Common myeloid progenitor, CD34-positive (primary cell): ENCODE measurements around the gene RHOC.

Experiments used
- CTCF ChIA-PET: fragments of 350-600 bp; sonication (Branson Sonifier 250); formaldehyde crosslinking; loops from one replicate; lab custom pipeline; 2021; ENCODE audit warnings: antibody characterized with exemption; lab: Charles Lee
- POLR2A ChIA-PET: fragments of 350-600 bp; sonication (Branson Sonifier 250); formaldehyde crosslinking; loops from one replicate; lab custom pipeline; 2021; ENCODE audit warnings: antibody characterized with exemption; lab: Charles Lee
- DNase-seq, 3 donors: peaks; one replicate each; pipeline versions ENCODE4 v3.0.0 to v3.0.0-alpha.2; 2013
- H3K27ac ChIP-seq, 2 experiments: 1 replicate in 1 of 2; 2 replicates in 1 of 2; pipeline ENCODE4 v1.7.0; 2013; ENCODE audit warnings: inconsistent platforms in 2 of 2, low read length in 2 of 2, mild to moderate bottlenecking in 2 of 2, low read depth in 1 of 2, moderate library complexity in 1 of 2; ENCODE audit not compliant: severe bottlenecking in 2 of 2, insufficient read depth in 1 of 2, poor library complexity in 1 of 2
- H3K27me3 ChIP-seq, 5 experiments: replicated peaks in 2 of 5; 1 replicate in 3 of 5; 2 replicates in 2 of 5; pipeline versions ENCODE4 v1.6.1 to v1.7.0; 2013; ENCODE audit warnings: low read length in 4 of 5, mild to moderate bottlenecking in 2 of 5, moderate library complexity in 2 of 5, inconsistent platforms in 1 of 5; ENCODE audit not compliant: insufficient read depth in 5 of 5, control insufficient read depth in 4 of 5
- H3K36me3 ChIP-seq, 4 experiments: 1 replicate in 2 of 4; 2 replicates in 2 of 4; pipeline versions ENCODE4 v1.6.1 to v1.7.0; 2013; ENCODE audit warnings: low read length in 3 of 4, control low read depth in 1 of 4, mild to moderate bottlenecking in 1 of 4; ENCODE audit not compliant: control insufficient read depth in 4 of 4, insufficient read depth in 4 of 4
- H3K4me1 ChIP-seq, 4 experiments: 1 replicate in 3 of 4; 2 replicates in 1 of 4; pipeline versions ENCODE4 v1.6.1 to v1.7.1; 2013; ENCODE audit warnings: low read length in 3 of 4, mild to moderate bottlenecking in 3 of 4, control low read depth in 1 of 4, inconsistent platforms in 1 of 4, moderate library complexity in 1 of 4; ENCODE audit not compliant: control insufficient read depth in 4 of 4, insufficient read depth in 4 of 4; ENCODE audit errors: control extremely low read depth in 1 of 4
- H3K4me3 ChIP-seq, 7 experiments: 1 replicate in 4 of 7; 2 replicates in 3 of 7; pipeline versions ENCODE4 v1.5.1 to v1.7.0; 2013; ENCODE audit warnings: mild to moderate bottlenecking in 7 of 7, low read length in 6 of 7, moderate library complexity in 6 of 7, inconsistent platforms in 2 of 7, low read depth in 2 of 7, control low read depth in 1 of 7; ENCODE audit not compliant: insufficient read depth in 4 of 7, control insufficient read depth in 1 of 7; ENCODE audit errors: extremely low read depth in 1 of 7
- H3K9me3 ChIP-seq, 5 experiments: 1 replicate in 4 of 5; 2 replicates in 1 of 5; pipeline versions ENCODE4 v1.6.1 to v1.7.1; 2013; ENCODE audit warnings: low read length in 4 of 5, mild to moderate bottlenecking in 2 of 5, inconsistent platforms in 1 of 5, low read depth in 1 of 5, moderate library complexity in 1 of 5; ENCODE audit not compliant: control insufficient read depth in 4 of 5, insufficient read depth in 2 of 5; ENCODE audit errors: control extremely low read depth in 1 of 5
- WGBS: methylation state at CpG from one replicate; pipeline ENCODE4 v1.1.5; 2013; ENCODE audit not compliant: insufficient coverage; 5-methylcytosine and 5-hydroxymethylcytosine counted together

RHOC gene

GRCh38 chr1:112699425-112700144 is 7.3 kb downstream of the RHOC start:
- Histone ChIP-seq H3K27ac (peak overlapping the region; percentile 61 to 88), H3K4me3 (peak overlapping the region in 2 of 7 experiments; percentile 14 to 19), H3K36me3 (peaks cover 3 to 56% (median 41%) of the 10 kb centered on the region in 4 experiments), H3K4me1 (peaks cover 8 to 45% (median 36%) of the 10 kb centered on the region in 4 experiments), H3K27me3 (no peaks in the 10 kb centered on the region), H3K9me3 (no peaks in the 10 kb centered on the region)
- 87% methylated on average over 10 of the region's 13 CpGs for WGBS
- DNase-seq, result no peak
- CTCF ChIA-PET, result interaction anchor here (0.8 to 3.0 kb wide), 6 partner anchors 10 to 26 kb away, joined by 3 to 28 read pairs (median 10); partner anchors contain the start of genes MOV10 and PPM1J
- POLR2A ChIA-PET, result interaction anchor here (1.2 to 1.4 kb wide), 2 partner anchors 25 kb away, joined by 3 to 4 read pairs; partner anchors contain the start of gene MOV10

- POLR2A ChIA-PET, result interaction anchor here (1.4 kb wide), 1 partner anchor 24 kb away, joined by 3 read pairs; the partner anchor contains the start of gene MOV10
- Histone ChIP-seq H3K27me3 (no peaks in the 10 kb centered on the region), H3K4me3 (no peak overlapping the region), H3K4me1 (peaks cover 8 to 37% (median 32%) of the 10 kb centered on the region in 4 experiments), H3K9me3 (no peaks in the 10 kb centered on the region), H3K36me3 (peaks cover 3 to 65% (median 46%) of the 10 kb centered on the region in 4 experiments), H3K27ac (peak overlapping the region in 1 of 2 experiments; percentile 88)
- DNase-seq, result no peak
- CTCF ChIA-PET, result interaction anchor here (0.8 to 3.0 kb wide), 6 partner anchors 9 to 25 kb away, joined by 3 to 28 read pairs (median 10); partner anchors contain the start of genes MOV10 and PPM1J
- 93% methylated on average over 15 of the region's 17 CpGs for WGBS
These were observed 8.3 kb downstream of the RHOC start for GRCh38 chr1:112698366-112699310.

- H3K4me1 ChIP-seq, result peaks cover 8 to 35% (median 32%) of the 10 kb centered on the region in 4 experiments
These were observed 9.1 kb downstream of the RHOC start for GRCh38 chr1:112697781-112698201.

GRCh38 chr1:112696578-112697314 is 10.2 kb downstream of the RHOC start:
- H3K4me1 ChIP-seq, result peaks cover 6 to 31% (median 25%) of the 10 kb centered on the region in 4 experiments
- H3K27ac ChIP-seq, result no peak overlapping the region
- DNase-seq, result no peak
- ChIA-PET CTCF (interaction anchor here (0.5 kb wide), 1 partner anchor 144 kb away, joined by 3 read pairs; no protein-coding TSS in a partner anchor), POLR2A (interaction anchor here (0.6 kb wide), 1 partner anchor 71 kb away, joined by 4 read pairs; no protein-coding TSS in a partner anchor)
- H3K27me3 ChIP-seq, result no peaks in the 10 kb centered on the region
- no peaks in the 10 kb centered on the region for H3K9me3 ChIP-seq
- H3K36me3 ChIP-seq, result peaks cover 5 to 75% (median 53%) of the 10 kb centered on the region in 4 experiments
- 100% methylated on average over 7 of the region's 7 CpGs for WGBS
- no peak overlapping the region for H3K4me3 ChIP-seq

More at GRCh38 chr1:112697781-112698201, 9.1 kb downstream of the RHOC start:
- no peaks in the 10 kb centered on the region for H3K9me3 ChIP-seq
- no peak for DNase-seq
- 93% methylated on average over 3 of the region's 9 CpGs for WGBS
- no peaks in the 10 kb centered on the region for H3K27me3 ChIP-seq
- no peak overlapping the region for H3K27ac ChIP-seq
- H3K36me3 ChIP-seq, result peaks cover 5 to 69% (median 49%) of the 10 kb centered on the region in 4 experiments
- no peak overlapping the region for H3K4me3 ChIP-seq
- ChIA-PET CTCF (interaction anchor here (0.7 to 2.7 kb wide), 2 partner anchors 8 to 12 kb away, joined by 3 to 10 read pairs; no protein-coding TSS in a partner anchor), POLR2A (no interaction called here)

GRCh38 chr1:112695276-112695675 is 11.7 kb downstream of the RHOC start:
- Histone ChIP-seq H3K4me1 (peaks cover 6 to 16% (median 11%) of the 10 kb centered on the region in 4 experiments), H3K36me3 (peaks cover 10 to 79% (median 54%) of the 10 kb centered on the region in 4 experiments), H3K27ac (no peak overlapping the region), H3K4me3 (no peak overlapping the region), H3K27me3 (no peaks in the 10 kb centered on the region), H3K9me3 (no peaks in the 10 kb centered on the region)
- ChIA-PET CTCF (interaction anchor here (1.6 kb wide), 1 partner anchor 21 kb away, joined by 3 read pairs; no protein-coding TSS in a partner anchor), POLR2A (no interaction called here)
- DNase-seq, result no peak
- 96% methylated on average over 8 of the region's 9 CpGs for WGBS

GRCh38 chr1:112694363-112694929 is 12.5 kb downstream of the RHOC start:
- no peak overlapping the region for H3K27ac ChIP-seq
- H3K36me3 ChIP-seq, result peaks cover 10 to 82% (median 53%) of the 10 kb centered on the region in 4 experiments
- H3K27me3 ChIP-seq, result no peaks in the 10 kb centered on the region
- H3K4me3 ChIP-seq, result no peak overlapping the region
- CTCF ChIA-PET, result interaction anchor here (1.0 to 1.7 kb wide), 6 partner anchors 10 to 59 kb away, joined by 3 to 6 read pairs (median 3); partner anchors contain the start of gene MOV10
- POLR2A ChIA-PET, result no interaction called here
- WGBS, result 96% methylated on average over 15 of the region's 15 CpGs
- peaks cover 0 to 8% (median 2%) of the 10 kb centered on the region in 4 experiments for H3K4me1 ChIP-seq
- DNase-seq, result no peak
- H3K9me3 ChIP-seq, result no peaks in the 10 kb centered on the region
